Type B pancreatic cell (in vitro differentiated cells): ENCODE data around the gene DTNBP1. TPM values are rescaled to one million over a fixed set of nuclear protein-coding genes. Genes with fewer than 3 reads are reported as not detected.

Experiments used
- DNase-seq: peaks from one replicate; pipeline ENCODE4 v3.0.0; 2021; ENCODE audit warnings: mixed read lengths; ENCODE audit not compliant: unreplicated experiment; ENCODE audit errors: extremely low spot score
- H3K27ac Mint-ChIP-seq: 2 replicates; pipeline ENCODE4 v1.8.0; 2021; ENCODE audit warnings: mild to moderate bottlenecking, mixed read lengths
- H3K27me3 Mint-ChIP-seq: 2 replicates; pipeline ENCODE4 v1.8.0; 2021; ENCODE audit warnings: mixed read lengths
- H3K36me3 Mint-ChIP-seq: 2 replicates; pipeline ENCODE4 v1.8.0; 2021; ENCODE audit warnings: mixed read lengths
- H3K4me1 Mint-ChIP-seq: one replicate; pipeline ENCODE4 v1.8.0; 2021; ENCODE audit warnings: mixed read lengths; ENCODE audit not compliant: unreplicated experiment
- H3K4me3 Mint-ChIP-seq: 2 replicates; pipeline ENCODE4 v1.8.0; 2021; ENCODE audit warnings: mild to moderate bottlenecking, mixed read lengths
- H3K9me3 Mint-ChIP-seq: 2 replicates; pipeline ENCODE4 v1.8.0; 2021; ENCODE audit warnings: mixed read lengths
- CTCF ChIP-seq: fragments of 200-600 bp; sonication (generic); conservative IDR thresholded peaks from 2 replicates; pipeline ENCODE4 v1.5.0; 2021; ENCODE audit warnings: antibody characterized with exemption, mild to moderate bottlenecking
- total RNA-seq: library from RNA; stranded (reverse); gene quantifications from 2 replicates; pipeline ENCODE4 v1.2.1, GENCODE V29; 2021; ENCODE audit warnings: low replicate concordance

DTNBP1 gene
- total RNA-seq, 1 donor from 2014 or later = 11.6 TPM

DNA sequence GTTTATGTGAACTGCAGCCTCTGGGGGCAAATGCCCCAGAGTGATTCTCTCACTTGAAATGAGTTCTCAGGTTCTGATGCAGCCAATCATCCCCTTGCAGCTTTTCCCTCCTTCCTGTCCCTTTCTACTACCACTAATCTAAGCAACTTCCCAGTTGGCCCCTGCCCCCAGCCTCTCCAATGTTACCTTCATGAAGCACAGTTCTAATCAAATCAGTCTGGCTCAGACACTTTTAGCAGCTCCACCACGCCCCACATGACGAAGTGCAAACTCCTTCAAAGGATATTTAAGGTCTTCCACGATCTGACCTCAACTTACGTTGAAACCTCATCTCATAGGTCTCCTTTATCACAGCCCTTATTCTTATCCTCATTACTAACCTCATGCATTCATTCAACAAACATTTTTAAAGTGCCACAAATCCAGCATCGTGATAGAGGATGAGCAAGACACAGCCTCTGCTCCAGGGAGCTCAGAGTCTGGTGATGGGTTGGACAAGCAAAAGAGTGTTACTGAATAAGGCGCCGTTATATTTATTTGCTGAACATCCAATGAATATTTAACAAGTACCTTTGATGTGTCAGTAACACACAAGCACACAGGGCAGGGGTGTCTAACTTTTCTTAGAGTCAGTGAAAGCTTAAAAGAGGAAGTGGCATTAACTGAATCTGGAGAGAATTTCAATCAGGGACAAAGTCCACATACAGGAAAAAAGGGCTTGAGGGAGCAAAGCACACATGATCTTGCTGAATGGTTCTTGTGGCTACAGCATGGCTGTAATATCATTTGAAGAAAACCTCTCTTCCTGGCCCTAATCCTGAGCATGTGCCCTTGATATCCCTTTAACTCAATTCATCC is 20.4 kb upstream of the DTNBP1 start:
- H3K9me3 Mint-ChIP-seq = no peaks in the 10 kb centered on the region
- H3K27me3 Mint-ChIP-seq = no peaks in the 10 kb centered on the region
- H3K36me3 Mint-ChIP-seq = no peaks in the 10 kb centered on the region
- TF ChIP-seq CTCF = no peak
- DNase-seq = no peak
- peaks cover 5% of the 10 kb centered on the region for H3K4me1 Mint-ChIP-seq
- no peak overlapping the region for H3K4me3 Mint-ChIP-seq
- peak overlapping the region; percentile 12 for H3K27ac Mint-ChIP-seq

- Mint-ChIP-seq H3K4me1 (peaks cover 5% of the 10 kb centered on the region), H3K9me3 (peaks cover 5% of the 10 kb centered on the region), H3K27me3 (no peaks in the 10 kb centered on the region), H3K27ac (no peak overlapping the region), H3K4me3 (no peak overlapping the region), H3K36me3 (no peaks in the 10 kb centered on the region)
- DNase-seq = no peak
- TF ChIP-seq CTCF = no peak
These were observed 19.1 kb upstream of the DTNBP1 start for GRCh38 chr6:15681946-15682345.

DNA sequence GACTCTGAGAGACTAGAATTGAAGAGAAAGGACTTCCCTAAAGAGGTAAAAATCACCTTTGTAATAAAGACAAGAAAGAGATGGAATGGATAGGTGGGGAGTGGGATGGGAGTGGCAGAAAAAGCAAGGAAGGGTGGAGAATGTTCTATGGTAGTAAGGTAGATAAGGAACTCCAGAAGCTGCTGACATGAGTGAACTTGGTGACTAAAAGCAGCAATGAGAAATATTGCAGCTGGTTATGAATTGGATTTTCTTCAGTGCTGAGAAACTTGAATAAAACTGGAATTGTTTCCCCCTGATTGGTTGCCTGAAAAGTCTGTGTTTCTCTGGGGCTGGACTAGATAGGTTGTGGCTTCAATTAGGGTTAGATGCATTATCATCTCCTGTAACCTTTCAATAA is 15.7 kb upstream of the DTNBP1 start:
- Mint-ChIP-seq H3K27me3 (no peaks in the 10 kb centered on the region), H3K4me3 (no peak overlapping the region), H3K27ac (no peak overlapping the region), H3K4me1 (peaks cover 24% of the 10 kb centered on the region), H3K36me3 (no peaks in the 10 kb centered on the region), H3K9me3 (peaks cover 5% of the 10 kb centered on the region)
- DNase-seq = no peak
- no peak for TF ChIP-seq CTCF

GRCh38 chr6:15677822-15678221 is 15.0 kb upstream of the DTNBP1 start:
- H3K4me1 Mint-ChIP-seq = peaks cover 26% of the 10 kb centered on the region
- no peak for TF ChIP-seq CTCF
- no peak overlapping the region for H3K4me3 Mint-ChIP-seq
- no peaks in the 10 kb centered on the region for H3K36me3 Mint-ChIP-seq
- peaks cover 5% of the 10 kb centered on the region for H3K9me3 Mint-ChIP-seq
- no peaks in the 10 kb centered on the region for H3K27me3 Mint-ChIP-seq
- no peak overlapping the region for H3K27ac Mint-ChIP-seq
- DNase-seq = no peak

GRCh38 chr6:15675536-15676220 is 12.8 kb upstream of the DTNBP1 start:
- Mint-ChIP-seq H3K4me3 (no peak overlapping the region), H3K4me1 (peaks cover 30% of the 10 kb centered on the region), H3K27me3 (peaks cover 6% of the 10 kb centered on the region), H3K9me3 (peaks cover 5% of the 10 kb centered on the region), H3K36me3 (no peaks in the 10 kb centered on the region), H3K27ac (no peak overlapping the region)
- TF ChIP-seq CTCF = no peak
- no peak for DNase-seq
